Tibial nerve (tissue), 4 donors: Measurements from ENCODE around the gene NRXN3.

Source experiments
- EP300 ChIP-seq, 2 donors: sonication (generic); formaldehyde crosslinking; IDR thresholded peaks; one replicate each; pipeline ENCODE4 v1.6.1; 2017; ENCODE audit warnings: antibody characterized with exemption in 2 of 2, mild to moderate bottlenecking in 1 of 2
- POLR2A ChIP-seq, 2 donors: fragments of 450-650 bp; IDR thresholded peaks; one replicate each; pipeline ENCODE4 v1.6.1; 2017; ENCODE audit warnings: antibody characterized with exemption in 2 of 2, mild to moderate bottlenecking in 2 of 2, moderate library complexity in 2 of 2
- TF ChIP-seq, protein P1 (sequence below), 5 experiments: fragments of 200-600 bp in 3 of 5; fragments of 450-650 bp in 2 of 5; sonication (generic) in 3 of 5; IDR thresholded peaks; one replicate each; pipeline ENCODE4 v1.5.1; 2016 to 2019; ENCODE audit warnings: antibody characterized with exemption in 5 of 5, mild to moderate bottlenecking in 3 of 5, moderate library complexity in 2 of 5

DNA sequence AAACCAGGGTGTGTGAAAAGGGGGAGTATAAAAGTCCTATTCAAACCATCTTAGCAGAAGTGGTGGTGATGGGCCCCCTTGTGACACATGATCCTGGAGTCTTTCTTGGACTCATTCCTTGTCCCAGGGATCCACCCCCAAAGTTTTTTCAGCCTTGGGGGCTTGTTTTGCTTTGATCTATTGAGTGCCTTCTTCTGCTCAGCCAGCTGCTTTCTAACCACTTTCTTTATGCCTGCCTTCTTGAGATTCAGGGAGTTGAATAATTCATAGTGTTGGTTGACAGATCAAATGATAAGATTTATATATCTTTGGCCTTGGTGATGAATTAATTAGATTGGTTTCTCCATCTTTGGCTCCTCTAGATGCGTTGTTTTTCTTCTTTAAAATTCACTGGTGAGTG, 1114.4 kb downstream of the NRXN3 start:
- TF ChIP-seq POLR2A (IDR thresholded peaks at IDR 0.05) (no peak), EP300 (IDR thresholded peaks at IDR 0.05) (no peak)
- TF ChIP-seq, protein P1, sequence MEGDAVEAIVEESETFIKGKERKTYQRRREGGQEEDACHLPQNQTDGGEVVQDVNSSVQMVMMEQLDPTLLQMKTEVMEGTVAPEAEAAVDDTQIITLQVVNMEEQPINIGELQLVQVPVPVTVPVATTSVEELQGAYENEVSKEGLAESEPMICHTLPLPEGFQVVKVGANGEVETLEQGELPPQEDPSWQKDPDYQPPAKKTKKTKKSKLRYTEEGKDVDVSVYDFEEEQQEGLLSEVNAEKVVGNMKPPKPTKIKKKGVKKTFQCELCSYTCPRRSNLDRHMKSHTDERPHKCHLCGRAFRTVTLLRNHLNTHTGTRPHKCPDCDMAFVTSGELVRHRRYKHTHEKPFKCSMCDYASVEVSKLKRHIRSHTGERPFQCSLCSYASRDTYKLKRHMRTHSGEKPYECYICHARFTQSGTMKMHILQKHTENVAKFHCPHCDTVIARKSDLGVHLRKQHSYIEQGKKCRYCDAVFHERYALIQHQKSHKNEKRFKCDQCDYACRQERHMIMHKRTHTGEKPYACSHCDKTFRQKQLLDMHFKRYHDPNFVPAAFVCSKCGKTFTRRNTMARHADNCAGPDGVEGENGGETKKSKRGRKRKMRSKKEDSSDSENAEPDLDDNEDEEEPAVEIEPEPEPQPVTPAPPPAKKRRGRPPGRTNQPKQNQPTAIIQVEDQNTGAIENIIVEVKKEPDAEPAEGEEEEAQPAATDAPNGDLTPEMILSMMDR (IDR thresholded peaks at IDR 0.05): no peak
